H9 (cell line): Measurements from ENCODE around the gene MED31. TPM values are rescaled to one million over a fixed set of nuclear protein-coding genes. Genes with fewer than 3 reads are reported as not detected.

ENCODE experiments used
- DNase-seq: peaks from one replicate; pipeline ENCODE4 v3.0.0-alpha.2; 2017
- H2AFZ ChIP-seq: one replicate; pipeline ENCODE4 v1.6.1; 2013; ENCODE audit warnings: mild to moderate bottlenecking, low read length, control low read depth, moderate library complexity
- H2AK5ac ChIP-seq: 2 replicates; pipeline ENCODE4 v1.6.1; 2013; ENCODE audit warnings: low read length, control low read depth, mixed read lengths; ENCODE audit not compliant: insufficient read length
- H2BK120ac ChIP-seq: one replicate; pipeline ENCODE4 v1.6.1; 2013; ENCODE audit warnings: low read depth, mild to moderate bottlenecking, low read length, control low read depth, inconsistent platforms; ENCODE audit not compliant: poor library complexity, severe bottlenecking
- H2BK12ac ChIP-seq: 2 replicates; pipeline ENCODE4 v1.6.1; 2013; ENCODE audit warnings: low read length, control low read depth, mixed read lengths, low read depth; ENCODE audit not compliant: insufficient read length
- H2BK15ac ChIP-seq: 2 replicates; pipeline ENCODE4 v1.6.1; 2013; ENCODE audit warnings: low read depth, low read length, control low read depth
- H2BK20ac ChIP-seq: one replicate; pipeline ENCODE4 v1.6.1; 2013; ENCODE audit warnings: low read depth, mild to moderate bottlenecking, low read length, control low read depth, inconsistent platforms; ENCODE audit not compliant: poor library complexity, severe bottlenecking
- H2BK5ac ChIP-seq: 2 replicates; pipeline ENCODE4 v1.6.1; 2013; ENCODE audit warnings: low read length, control low read depth, mixed read lengths; ENCODE audit not compliant: insufficient read length
- H3K14ac ChIP-seq: 2 replicates; pipeline ENCODE4 v1.6.1; 2013; ENCODE audit warnings: low read length, control low read depth; ENCODE audit not compliant: insufficient read depth
- H3K18ac ChIP-seq: 2 replicates; pipeline ENCODE4 v1.6.1; 2013; ENCODE audit warnings: low read depth, mild to moderate bottlenecking, mixed read lengths, low read length, control low read depth; ENCODE audit not compliant: insufficient read length
- H3K23ac ChIP-seq: 2 replicates; pipeline ENCODE4 v1.6.1; 2013; ENCODE audit warnings: low read length, control low read depth, mixed read lengths, low read depth; ENCODE audit not compliant: insufficient read length
- H3K23me2 ChIP-seq: 2 replicates; pipeline ENCODE4 v1.6.1; 2013; ENCODE audit warnings: low read depth, mild to moderate bottlenecking, mixed read lengths, low read length, control low read depth; ENCODE audit not compliant: insufficient read length, poor library complexity, severe bottlenecking
- H3K27ac ChIP-seq: 2 replicates; pipeline ENCODE4 v1.5.1; 2013; ENCODE audit warnings: low read length, control low read depth, mixed read lengths, low read depth; ENCODE audit not compliant: insufficient read length
- H3K27me3 ChIP-seq: 2 replicates; pipeline ENCODE4 v1.6.1; 2013; ENCODE audit warnings: low read length, control low read depth, inconsistent platforms; ENCODE audit not compliant: insufficient read depth
- H3K4ac ChIP-seq: 2 replicates; pipeline ENCODE4 v1.6.1; 2013; ENCODE audit warnings: low read depth, mild to moderate bottlenecking, control low read depth, inconsistent platforms, low read length, moderate library complexity
- H3K4me1 ChIP-seq: 2 replicates; pipeline ENCODE4 v1.6.1; 2013; ENCODE audit warnings: low read length, control low read depth, inconsistent platforms; ENCODE audit not compliant: insufficient read depth
- H3K4me2 ChIP-seq: 2 replicates; pipeline ENCODE4 v1.6.1; 2013; ENCODE audit warnings: low read length, control low read depth, mixed read lengths; ENCODE audit not compliant: insufficient read length, insufficient read depth
- H3K56ac ChIP-seq: 2 replicates; pipeline ENCODE4 v1.6.1; 2013; ENCODE audit warnings: low read depth, mild to moderate bottlenecking, mixed read lengths, low read length, control low read depth; ENCODE audit not compliant: insufficient read length
- H3K79me1 ChIP-seq: 2 replicates; pipeline ENCODE4 v1.6.1; 2013; ENCODE audit warnings: low read depth, mild to moderate bottlenecking, moderate library complexity, low read length, control low read depth, inconsistent platforms; ENCODE audit not compliant: insufficient read depth, poor library complexity, severe bottlenecking
- H3K79me2 ChIP-seq: 2 replicates; pipeline ENCODE4 v1.6.1; 2013; ENCODE audit warnings: low read length, control low read depth, inconsistent platforms; ENCODE audit not compliant: insufficient read depth
- H3K9ac ChIP-seq: 2 replicates; pipeline ENCODE4 v1.6.1; 2013; ENCODE audit warnings: low read length, control low read depth, mixed read lengths; ENCODE audit not compliant: insufficient read length; ENCODE audit errors: extremely low read depth
- H3K9me3 ChIP-seq: one replicate; pipeline ENCODE4 v1.6.1; 2013; ENCODE audit warnings: low read depth, low read length, inconsistent platforms; ENCODE audit not compliant: control insufficient read depth
- H3T11ph ChIP-seq: one replicate; pipeline ENCODE4 v1.6.1; 2013; ENCODE audit warnings: mild to moderate bottlenecking, low read length, control low read depth, inconsistent platforms
- H4K20me1 ChIP-seq: one replicate; pipeline ENCODE4 v1.6.1; 2013; ENCODE audit not compliant: control insufficient read depth, insufficient read length, insufficient read depth
- H4K5ac ChIP-seq: 2 replicates; pipeline ENCODE4 v1.6.1; 2013; ENCODE audit warnings: low read depth, mild to moderate bottlenecking, mixed read lengths, low read length, control low read depth; ENCODE audit not compliant: insufficient read length
- H4K8ac ChIP-seq: replicated peaks from 2 replicates; pipeline ENCODE4 v1.6.1; 2013; ENCODE audit warnings: low read length, control low read depth, mixed read lengths, low read depth; ENCODE audit not compliant: insufficient read length
- H4K91ac ChIP-seq: 2 replicates; pipeline ENCODE4 v1.6.1; 2013; ENCODE audit warnings: low read depth, mild to moderate bottlenecking, moderate library complexity, mixed read lengths, low read length, control low read depth; ENCODE audit not compliant: insufficient read length
- H3K27ac Mint-ChIP-seq, 3 experiments: 2 replicates in 2 of 3; 3 replicates in 1 of 3; pipeline ENCODE4 v1.8.0; 2020 to 2021; ENCODE audit warnings: mixed read lengths in 3 of 3, mild to moderate bottlenecking in 1 of 3, moderate library complexity in 1 of 3
- H3K27me3 Mint-ChIP-seq: 2 replicates; pipeline ENCODE4 v1.8.0; 2021; ENCODE audit warnings: low read depth, mild to moderate bottlenecking, moderate library complexity, mixed read lengths
- H3K36me3 Mint-ChIP-seq, 3 experiments: 2 replicates in 2 of 3; 3 replicates in 1 of 3; pipeline ENCODE4 v1.8.0; 2020 to 2021; ENCODE audit warnings: low read depth in 3 of 3, mixed read lengths in 3 of 3; ENCODE audit not compliant: insufficient read depth in 1 of 3
- H3K4me1 Mint-ChIP-seq, 2 experiments: 2 replicates each; pipeline ENCODE4 v1.8.0; 2020; ENCODE audit warnings: mixed read lengths in 2 of 2
- H3K4me3 Mint-ChIP-seq, 2 experiments: 2 replicates in 1 of 2; 3 replicates in 1 of 2; pipeline ENCODE4 v1.8.0; 2020 to 2021; ENCODE audit warnings: mild to moderate bottlenecking in 2 of 2, mixed read lengths in 2 of 2, moderate library complexity in 1 of 2
- H3K9me3 Mint-ChIP-seq, 2 experiments: 2 replicates in 1 of 2; 3 replicates in 1 of 2; pipeline ENCODE4 v1.8.0; 2020; ENCODE audit warnings: mild to moderate bottlenecking in 2 of 2, mixed read lengths in 2 of 2, moderate library complexity in 1 of 2
- WGBS: extraction: QIAGEN DNeasy Blood & Tissue Kit; methylation state at CpG from one replicate; pipeline ENCODE4 v1.1.7; 2013; ENCODE audit warnings: missing lambda C conversion rate, low lambda C conversion rate, mixed read lengths; ENCODE audit not compliant: insufficient read length; ENCODE audit errors: extremely low coverage; 5-methylcytosine and 5-hydroxymethylcytosine counted together
- total RNA-seq: library from RNA; stranded (reverse); gene quantifications from 2 replicates; pipeline ENCODE4 v1.2.1, GENCODE V29; 2021
- TF ChIP-seq, protein P1 (sequence below): fragments of 200-600 bp; sonication (generic); conservative IDR thresholded peaks from 3 replicates; pipeline ENCODE4 v1.8.0; 2021; ENCODE audit warnings: antibody characterized with exemption, mild to moderate bottlenecking

The MED31 gene
- total RNA-seq, 1 experiment from 2014 or later, result 11.8 TPM

GRCh38 chr17:6700948-6701307, 49.5 kb upstream of the MED31 start:
- H2BK12ac ChIP-seq, result no peak overlapping the region
- H3K4ac ChIP-seq, result no peak overlapping the region
- H2BK15ac ChIP-seq, result no peak overlapping the region
- H3K4me1 ChIP-seq, result no peaks in the 10 kb centered on the region
- no peak overlapping the region for H3K27ac ChIP-seq
- H3K4me2 ChIP-seq, result no peak overlapping the region
- Mint-ChIP-seq H3K9me3 (no peaks in the 10 kb centered on the region), H3K27ac (no peak overlapping the region), H3K36me3 (no peaks in the 10 kb centered on the region; a peak in 1 of 7 replicates), H3K4me3 (no peak overlapping the region), H3K27me3 (peaks cover 15% of the 10 kb centered on the region), H3K4me1 (peaks cover 3 to 6% of the 10 kb centered on the region in 2 experiments; a peak in 3 of 4 replicates)
- H3K18ac ChIP-seq, result no peak overlapping the region
- H4K5ac ChIP-seq, result no peak overlapping the region
- no peak overlapping the region for H4K91ac ChIP-seq
- no peak for DNase-seq
- H3K9me3 ChIP-seq, result no peaks in the 10 kb centered on the region
- H3K27me3 ChIP-seq, result no peaks in the 10 kb centered on the region
- no peak overlapping the region for H2BK5ac ChIP-seq
- H3K14ac ChIP-seq, result no peak overlapping the region
- no peak overlapping the region for H3T11ph ChIP-seq
- no peak overlapping the region for H2AK5ac ChIP-seq
- no peak overlapping the region for H2BK120ac ChIP-seq
- TF ChIP-seq, protein P1, sequence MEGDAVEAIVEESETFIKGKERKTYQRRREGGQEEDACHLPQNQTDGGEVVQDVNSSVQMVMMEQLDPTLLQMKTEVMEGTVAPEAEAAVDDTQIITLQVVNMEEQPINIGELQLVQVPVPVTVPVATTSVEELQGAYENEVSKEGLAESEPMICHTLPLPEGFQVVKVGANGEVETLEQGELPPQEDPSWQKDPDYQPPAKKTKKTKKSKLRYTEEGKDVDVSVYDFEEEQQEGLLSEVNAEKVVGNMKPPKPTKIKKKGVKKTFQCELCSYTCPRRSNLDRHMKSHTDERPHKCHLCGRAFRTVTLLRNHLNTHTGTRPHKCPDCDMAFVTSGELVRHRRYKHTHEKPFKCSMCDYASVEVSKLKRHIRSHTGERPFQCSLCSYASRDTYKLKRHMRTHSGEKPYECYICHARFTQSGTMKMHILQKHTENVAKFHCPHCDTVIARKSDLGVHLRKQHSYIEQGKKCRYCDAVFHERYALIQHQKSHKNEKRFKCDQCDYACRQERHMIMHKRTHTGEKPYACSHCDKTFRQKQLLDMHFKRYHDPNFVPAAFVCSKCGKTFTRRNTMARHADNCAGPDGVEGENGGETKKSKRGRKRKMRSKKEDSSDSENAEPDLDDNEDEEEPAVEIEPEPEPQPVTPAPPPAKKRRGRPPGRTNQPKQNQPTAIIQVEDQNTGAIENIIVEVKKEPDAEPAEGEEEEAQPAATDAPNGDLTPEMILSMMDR, result no peak
- H4K20me1 ChIP-seq, result no peaks in the 10 kb centered on the region
- H3K56ac ChIP-seq, result no peak overlapping the region
- no peaks in the 10 kb centered on the region for H3K79me2 ChIP-seq
- no peaks in the 10 kb centered on the region for H3K23me2 ChIP-seq
- WGBS, result no CpG with 5 or more reads among the region's 8 CpGs
- H2BK20ac ChIP-seq, result no peak overlapping the region
- no peak overlapping the region for H4K8ac ChIP-seq
- no peak overlapping the region for H3K23ac ChIP-seq
- no peaks in the 10 kb centered on the region for H3K79me1 ChIP-seq
- no peak overlapping the region for H3K9ac ChIP-seq
- H2AFZ ChIP-seq, result no peak overlapping the region
